GM21360 (cell line): ENCODE data around the gene ZBTB21.
"Not testable (repeated sequence)": the region's sequence is repeated elsewhere in the genome, so short reads cannot be mapped to it uniquely, and the experiment has no call there.

Experiments used
- ATAC-seq: cut with Tn5 transposase; IDR thresholded peaks from one replicate; pipeline ENCODE4 v1.9.1; 2021; ENCODE audit warnings: mild to moderate bottlenecking, moderate library complexity; ENCODE audit not compliant: unreplicated experiment

ZBTB21 gene

DNA sequence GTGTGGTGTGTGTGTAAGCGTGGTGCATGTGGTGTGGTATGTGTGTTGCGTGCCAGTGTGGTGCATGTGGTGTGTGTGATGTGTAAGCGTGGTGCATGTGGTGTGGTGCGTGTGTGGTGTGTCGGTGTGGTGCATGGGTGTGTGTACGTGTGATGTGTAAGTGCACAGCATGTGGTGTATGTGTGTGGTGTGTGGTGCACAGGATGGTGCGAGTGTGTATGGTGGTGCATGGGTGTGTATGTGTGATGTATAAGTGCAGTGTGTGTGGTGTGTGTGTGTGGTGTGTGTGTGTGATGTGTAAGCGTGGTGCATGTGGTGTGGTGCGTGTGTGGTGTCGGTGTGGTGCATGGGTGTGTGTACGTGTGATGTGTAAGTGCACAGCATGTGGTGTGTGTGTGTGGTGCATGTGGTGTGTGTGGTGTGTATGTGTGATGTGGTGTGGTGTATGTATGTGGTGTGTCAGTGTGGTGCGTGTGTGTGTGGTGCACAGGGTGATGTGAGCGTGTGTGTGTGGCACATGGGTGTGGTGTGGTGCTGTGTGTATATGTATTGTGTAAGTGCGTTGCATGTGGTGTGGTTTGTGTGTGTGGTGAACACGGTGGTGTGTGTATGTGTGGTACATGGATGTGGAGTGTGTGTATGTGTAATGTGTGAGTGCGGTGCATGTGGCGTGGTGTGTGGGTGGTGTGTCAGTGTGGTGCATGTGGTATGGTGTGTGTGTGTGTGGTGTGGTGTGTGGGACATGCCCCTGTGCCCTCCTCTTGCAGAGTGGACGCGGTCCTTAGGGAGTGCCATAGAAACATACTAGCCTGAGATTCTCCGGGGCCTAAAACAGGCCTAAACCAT lies 55.3 kb downstream of the ZBTB21 start:
- ATAC-seq: no peak

- ATAC-seq: no peak
These were observed 56.1 kb downstream of the ZBTB21 start, which contains the start of gene C2CD2 for GRCh38 chr21:41953831-41954653. TSS of gene C2CD2 (minus strand) at chr21:41954018. CDS start at chr21:41953648, 370 bp downstream.

- ATAC-seq: no peak
These were observed 56.8 kb downstream of the ZBTB21 start for GRCh38 chr21:41953249-41953830.

DNA sequence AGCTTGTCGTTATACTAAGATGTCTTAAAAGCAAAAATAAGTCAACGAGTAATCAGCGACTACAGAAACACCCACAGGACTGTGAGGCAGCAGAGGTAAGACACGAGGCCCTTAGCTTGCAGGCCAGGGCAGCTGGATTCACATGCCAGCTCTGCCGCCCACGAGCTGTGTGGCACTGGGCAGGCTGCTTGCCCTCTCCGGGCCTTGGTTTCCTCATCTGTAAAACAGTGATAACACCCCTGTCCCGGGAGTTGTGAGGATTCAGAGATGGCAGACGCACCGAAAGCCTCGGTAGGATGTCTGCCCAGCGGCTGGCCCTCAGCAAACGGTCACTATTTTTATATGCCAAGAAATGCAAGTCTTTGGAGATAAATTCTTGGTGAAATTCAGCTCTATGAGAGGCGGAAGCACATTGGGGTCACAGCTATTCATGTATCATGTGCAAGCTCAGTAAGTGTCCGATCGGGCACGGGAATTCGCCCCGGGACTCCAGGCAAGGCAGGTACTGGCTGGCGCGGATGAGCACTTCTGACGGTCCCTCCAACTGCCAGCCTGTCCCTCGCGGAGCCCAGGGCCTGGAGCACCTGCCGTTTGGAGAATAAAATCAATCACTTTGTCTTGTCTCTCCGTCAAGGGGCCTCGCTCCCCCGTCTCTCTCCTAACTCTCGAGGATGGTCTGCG lies 57.5 kb downstream of the ZBTB21 start:
- ATAC-seq: no peak

GRCh38 chr21:41951876-41952567 lies 58.1 kb downstream of the ZBTB21 start:
- ATAC-seq: no peak

GRCh38 chr21:41950941-41951351 lies 59.2 kb downstream of the ZBTB21 start:
- ATAC-seq: no peak

DNA sequence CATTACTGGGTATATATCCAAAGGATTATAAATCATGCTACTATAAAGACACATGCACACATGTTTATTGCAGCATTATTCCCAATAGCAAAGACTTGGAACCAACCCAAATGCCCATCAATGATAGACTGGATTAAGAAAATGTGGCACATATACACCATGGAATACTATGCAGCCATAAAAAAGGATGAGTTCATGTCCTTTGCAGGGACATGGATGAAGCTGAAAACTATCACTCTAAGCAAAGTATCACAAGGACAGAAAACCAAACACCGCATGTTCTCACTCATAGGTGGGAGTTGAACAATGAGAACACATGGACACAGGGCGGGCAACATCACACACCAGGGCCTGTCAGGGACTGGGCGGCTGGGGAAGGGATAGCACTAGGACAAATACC lies 60.5 kb downstream of the ZBTB21 start:
- ATAC-seq: not testable (repeated sequence)

GRCh38 chr21:41948901-41949300 lies 61.3 kb downstream of the ZBTB21 start:
- no peak for ATAC-seq

DNA sequence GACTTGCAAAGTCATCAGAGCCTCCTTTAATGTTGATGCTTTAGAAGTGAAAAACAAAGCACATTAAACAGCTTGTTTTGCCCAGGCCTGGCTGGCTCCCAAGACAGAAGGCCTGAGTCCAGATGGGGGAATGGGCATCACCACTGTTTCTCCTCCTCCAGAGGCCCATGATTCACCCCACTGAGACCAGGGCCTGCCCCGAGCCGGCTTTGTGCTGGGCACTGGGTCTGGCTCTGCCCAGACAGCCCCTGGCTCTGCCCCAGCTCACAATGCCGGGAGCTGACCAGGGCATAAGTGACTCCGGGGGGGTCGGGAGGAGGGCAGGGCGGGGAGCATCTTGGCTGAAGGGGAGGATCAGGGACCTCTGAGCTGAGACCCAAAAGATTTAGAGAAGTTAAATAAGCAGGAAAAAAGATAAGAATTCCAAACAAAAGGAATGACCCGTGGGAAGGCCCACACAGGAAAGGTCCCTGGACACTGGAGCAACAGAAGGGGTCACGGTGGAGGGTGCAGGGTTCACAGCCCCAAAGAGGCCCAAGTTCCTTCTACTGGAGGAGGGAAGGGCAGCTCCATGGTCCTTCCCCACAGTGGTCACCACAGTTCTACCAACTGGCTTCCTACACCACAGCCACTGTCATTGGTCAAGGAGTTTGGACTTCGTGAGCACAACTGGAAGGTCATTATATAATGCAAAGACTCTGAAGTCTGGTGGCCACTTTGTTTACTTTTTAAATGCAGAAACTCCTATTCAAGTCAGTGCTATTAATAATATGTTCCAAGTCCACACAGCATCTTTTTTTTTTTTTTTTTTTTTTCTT lies 61.9 kb downstream of the ZBTB21 start:
- ATAC-seq: no peak

- no peak for ATAC-seq
These were observed 64.2 kb downstream of the ZBTB21 start for GRCh38 chr21:41945982-41946381.

- no peak for ATAC-seq
These were observed 66.3 kb downstream of the ZBTB21 start for GRCh38 chr21:41943851-41944250.

- ATAC-seq: no peak
These were observed 67.7 kb downstream of the ZBTB21 start for GRCh38 chr21:41942457-41942856.

DNA sequence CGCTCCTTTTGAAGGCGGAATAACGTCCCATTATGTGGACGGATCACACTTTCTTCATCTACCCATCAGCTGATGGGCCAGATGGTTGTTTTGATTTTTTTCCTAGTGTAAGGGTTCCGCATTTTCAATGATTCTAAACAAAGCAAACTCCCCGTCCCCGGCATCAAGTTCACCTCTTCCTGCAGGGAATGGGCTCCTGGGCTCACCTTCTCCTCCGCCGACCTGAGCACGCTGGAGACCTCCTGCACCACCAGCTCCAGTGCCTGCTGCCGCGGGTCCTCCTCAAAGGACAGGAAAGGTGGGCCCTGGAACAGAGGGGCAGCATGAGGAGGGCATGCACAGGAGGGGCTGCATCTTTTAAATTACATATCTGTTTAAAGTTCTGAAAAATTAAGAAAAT lies 68.2 kb downstream of the ZBTB21 start:
- ATAC-seq: no peak

GRCh38 chr21:41940431-41940830 lies 69.7 kb downstream of the ZBTB21 start:
- no peak for ATAC-seq

GRCh38 chr21:41939391-41939790 lies 70.8 kb downstream of the ZBTB21 start:
- ATAC-seq: no peak
